OCI-LY7 (cell line): ENCODE results near the gene MFAP4.

ENCODE experiments used
- EZH2phosphoT487 ChIP-seq: fragments of 200-600 bp; sonication (generic); IDR thresholded peaks from 2 replicates; pipeline ENCODE4 v1.6.1; 2018; ENCODE audit warnings: low read depth, borderline replicate concordance, mild to moderate bottlenecking, mixed run types, antibody characterized with exemption, low read length, moderate library complexity, mixed read lengths
- TF ChIP-seq, protein P1 (sequence below): fragments of 200-600 bp; sonication (generic); conservative IDR thresholded peaks from 2 replicates; pipeline ENCODE4 v1.5.1; 2014; ENCODE audit warnings: mild to moderate bottlenecking, antibody characterized with exemption, low read length, moderate library complexity, mixed read lengths

DNA sequence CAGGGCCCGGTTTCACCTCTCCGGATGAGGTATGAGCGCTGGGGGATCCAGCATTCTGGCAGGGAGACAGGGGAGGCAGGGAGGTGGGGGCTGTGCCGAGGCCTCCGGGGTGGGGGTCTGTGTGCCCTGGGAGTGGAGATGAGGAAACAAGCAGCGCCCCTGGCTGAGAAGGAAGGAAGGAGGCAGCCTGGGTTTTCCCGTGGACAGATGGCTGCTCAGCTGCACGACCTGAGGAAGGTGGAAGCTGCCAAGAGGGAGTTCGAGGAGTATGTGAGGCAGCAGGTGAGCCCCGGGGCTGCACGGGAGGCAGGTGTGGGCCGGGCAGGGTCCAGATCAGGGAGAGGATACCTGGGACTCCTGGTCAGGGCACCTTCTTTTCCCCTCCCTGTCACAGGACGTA lies 28.3 kb upstream of the MFAP4 start:
- TF ChIP-seq, protein P1, sequence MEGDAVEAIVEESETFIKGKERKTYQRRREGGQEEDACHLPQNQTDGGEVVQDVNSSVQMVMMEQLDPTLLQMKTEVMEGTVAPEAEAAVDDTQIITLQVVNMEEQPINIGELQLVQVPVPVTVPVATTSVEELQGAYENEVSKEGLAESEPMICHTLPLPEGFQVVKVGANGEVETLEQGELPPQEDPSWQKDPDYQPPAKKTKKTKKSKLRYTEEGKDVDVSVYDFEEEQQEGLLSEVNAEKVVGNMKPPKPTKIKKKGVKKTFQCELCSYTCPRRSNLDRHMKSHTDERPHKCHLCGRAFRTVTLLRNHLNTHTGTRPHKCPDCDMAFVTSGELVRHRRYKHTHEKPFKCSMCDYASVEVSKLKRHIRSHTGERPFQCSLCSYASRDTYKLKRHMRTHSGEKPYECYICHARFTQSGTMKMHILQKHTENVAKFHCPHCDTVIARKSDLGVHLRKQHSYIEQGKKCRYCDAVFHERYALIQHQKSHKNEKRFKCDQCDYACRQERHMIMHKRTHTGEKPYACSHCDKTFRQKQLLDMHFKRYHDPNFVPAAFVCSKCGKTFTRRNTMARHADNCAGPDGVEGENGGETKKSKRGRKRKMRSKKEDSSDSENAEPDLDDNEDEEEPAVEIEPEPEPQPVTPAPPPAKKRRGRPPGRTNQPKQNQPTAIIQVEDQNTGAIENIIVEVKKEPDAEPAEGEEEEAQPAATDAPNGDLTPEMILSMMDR = no peak
- no peak for TF ChIP-seq EZH2phosphoT487
